HG02885 (cell line): ENCODE data around the gene VARS1.
"Not testable (repeated sequence)": the region's sequence is repeated elsewhere in the genome, so short reads cannot be mapped to it uniquely, and the experiment has no call there.

ENCODE experiments used
- ATAC-seq: cut with Tn5 transposase; IDR thresholded peaks from one replicate; pipeline ENCODE4 v1.9.1; 2021; ENCODE audit warnings: mild to moderate bottlenecking; ENCODE audit not compliant: unreplicated experiment, poor library complexity

Gene VARS1

GRCh38 chr6:31822036-31822821, 26.7 kb upstream of the VARS1 start:
- ATAC-seq: peak; percentile 52

GRCh38 chr6:31821301-31822035, 25.9 kb upstream of the VARS1 start:
- ATAC-seq: peak; percentile 66

- not testable (repeated sequence) for ATAC-seq
Measured at GRCh38 chr6:31820399-31820798, 24.8 kb upstream of the VARS1 start.

- no peak for ATAC-seq
Measured at GRCh38 chr6:31819871-31820299, 24.3 kb upstream of the VARS1 start.

- ATAC-seq: not testable (repeated sequence)
Measured at GRCh38 chr6:31817929-31818511, 22.5 kb upstream of the VARS1 start.

- not testable (repeated sequence) for ATAC-seq
Measured at GRCh38 chr6:31817133-31817928, 21.8 kb upstream of the VARS1 start.

- peak; percentile 44 for ATAC-seq
Measured at GRCh38 chr6:31815025-31815838, 19.7 kb upstream of the VARS1 start, which contains the start of the genes HSPA1A and HSPA1L. Gene HSPA1A (plus strand): TSS chr6:31815543. CDS start chr6:31815757, 214 bp downstream. Gene HSPA1L (minus strand): TSS chr6:31815283. CDS start chr6:31811972, 3,311 bp downstream.

- no peak for ATAC-seq
Measured at GRCh38 chr6:31814677-31815024, 19.1 kb upstream of the VARS1 start.

- no peak for ATAC-seq
Measured at GRCh38 chr6:31813465-31813849, 17.9 kb upstream of the VARS1 start.

- ATAC-seq: no peak
Measured at GRCh38 chr6:31811645-31812044, 16.1 kb upstream of the VARS1 start.

- ATAC-seq: not testable (repeated sequence)
Measured at GRCh38 chr6:31808599-31808998, 13.0 kb upstream of the VARS1 start.

- ATAC-seq: peak; percentile 91
Measured at GRCh38 chr6:31806470-31807272, 11.1 kb upstream of the VARS1 start, which contains the start of gene LSM2. Gene LSM2 (minus strand): TSS chr6:31806966. CDS start chr6:31806757, 209 bp downstream.

- peak; percentile 12 for ATAC-seq
Measured at GRCh38 chr6:31805939-31806469, 10.5 kb upstream of the VARS1 start.

GRCh38 chr6:31801031-31801927, 5.7 kb upstream of the VARS1 start:
- not testable (repeated sequence) for ATAC-seq

- no peak for ATAC-seq
Measured at GRCh38 chr6:31799781-31800180, 4.2 kb upstream of the VARS1 start.

GRCh38 chr6:31797588-31797987, 2.0 kb upstream of the VARS1 start:
- ATAC-seq: no peak

GRCh38 chr6:31796993-31797385, 1.4 kb upstream of the VARS1 start:
- ATAC-seq: no peak
